ENCODE measurements around the gene SLC35A4.
"Not testable (repeated sequence)": the region's sequence is repeated elsewhere in the genome, so short reads cannot be mapped to it uniquely, and the experiment has no call there.

Gene SLC35A4

DNA sequence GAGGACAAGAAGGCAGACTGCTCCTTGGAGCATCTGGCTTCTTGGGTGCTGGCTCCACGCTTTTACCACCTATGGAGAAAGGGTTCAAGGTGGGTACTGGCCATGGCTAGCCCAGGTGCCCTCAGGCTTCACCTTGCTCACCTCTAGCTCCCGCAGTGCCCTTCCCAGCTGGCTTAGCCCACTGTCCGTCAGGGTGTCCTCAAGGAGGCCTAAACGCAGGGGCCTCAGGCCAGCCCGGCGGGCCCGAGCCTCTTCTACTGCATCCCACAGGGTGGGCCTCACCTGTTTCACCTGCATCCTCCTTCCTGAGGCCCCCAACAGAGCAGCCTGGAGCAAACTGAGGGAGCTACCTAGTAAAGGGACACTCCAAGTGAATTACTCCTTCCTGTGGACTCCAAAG, 9.1 kb downstream of the SLC35A4 start:
- no peak for DNase-seq (ENCODE audit: insufficient read length, low spot score)
- no peak for TF ChIP-seq CTCF (IDR thresholded peaks at IDR 0.05; ENCODE audit: insufficient read depth, missing control alignments)
- FAIRE-seq: no peak

DNA sequence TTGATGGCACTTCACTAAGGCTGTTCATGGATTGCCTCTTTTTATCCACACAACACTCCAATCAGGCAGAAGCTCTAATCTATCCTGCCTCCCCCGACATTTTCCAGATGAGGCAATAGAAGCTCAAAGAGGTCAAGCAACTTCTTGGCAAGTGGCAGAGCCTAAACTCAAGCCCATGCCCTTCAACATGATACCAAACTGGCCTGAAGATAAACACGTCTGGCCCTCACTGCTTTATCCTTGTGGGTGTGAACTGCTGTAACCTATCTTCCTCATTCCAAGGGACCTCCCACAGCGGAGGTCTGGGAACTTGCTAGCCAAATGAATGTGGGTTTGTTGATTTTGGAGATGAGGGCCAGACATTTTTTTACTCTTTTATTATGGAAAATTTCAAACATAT, 9.5 kb downstream of the SLC35A4 start:
- DNase-seq (ENCODE audit: insufficient read length, low spot score): no peak
- TF ChIP-seq CTCF (IDR thresholded peaks at IDR 0.05; ENCODE audit: insufficient read depth, missing control alignments): no peak
- FAIRE-seq: no peak

DNA sequence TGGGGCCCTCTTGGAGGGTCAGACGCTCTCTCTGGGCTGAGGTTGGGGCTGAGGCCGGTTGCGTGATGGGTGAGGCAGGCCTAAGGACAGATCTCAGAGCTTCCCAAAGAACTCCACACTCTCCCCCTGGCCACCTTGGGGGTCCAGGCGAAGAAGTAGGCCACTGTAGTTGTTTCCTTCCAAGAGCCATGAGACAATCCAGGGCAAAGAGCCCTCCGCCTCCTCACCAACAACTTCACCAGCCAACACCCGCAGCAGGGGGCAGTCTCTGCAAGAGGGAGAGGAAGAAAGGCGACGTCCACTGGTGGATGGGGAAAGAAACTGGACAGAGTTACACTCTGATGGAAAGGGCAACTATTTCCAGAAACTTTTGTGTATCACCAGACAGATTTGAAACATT, 10.7 kb downstream of the SLC35A4 start:
- DNase-seq (ENCODE audit: insufficient read length, low spot score) (no peak), FAIRE-seq (no peak)
- peak; percentile 31 for TF ChIP-seq CTCF (IDR thresholded peaks at IDR 0.05; ENCODE audit: insufficient read depth, missing control alignments)

DNA sequence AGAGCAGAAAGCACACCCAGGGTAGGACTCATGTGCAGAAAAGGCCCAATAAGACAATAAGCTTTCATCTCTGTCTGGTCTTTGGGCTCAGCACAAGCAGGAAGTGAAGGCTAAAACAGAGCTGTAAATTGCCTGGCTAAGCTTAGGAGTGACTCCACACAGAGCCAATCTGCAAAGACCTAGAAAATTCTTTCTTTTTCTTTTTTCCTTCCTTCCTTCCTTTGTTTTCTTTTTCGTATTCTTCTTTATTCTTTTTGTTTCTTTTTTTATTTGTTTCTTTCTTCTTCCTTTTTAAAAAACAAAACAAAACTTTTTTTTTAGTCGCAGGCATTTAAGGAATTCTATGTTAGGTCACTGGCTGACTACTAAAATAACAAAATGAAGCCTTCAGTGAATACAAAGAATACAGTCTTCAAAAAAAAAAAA, 12.2 kb downstream of the SLC35A4 start:
- DNase-seq (ENCODE audit: insufficient read length, low spot score): no peak
- no peak for FAIRE-seq
- no peak for TF ChIP-seq CTCF (IDR thresholded peaks at IDR 0.05; ENCODE audit: insufficient read depth, missing control alignments)

- not testable (repeated sequence) for FAIRE-seq; DNase-seq (ENCODE audit: insufficient read length, low spot score)
These were observed 14.6 kb downstream of the SLC35A4 start for GRCh38 chr5:140579188-140579747.

DNA sequence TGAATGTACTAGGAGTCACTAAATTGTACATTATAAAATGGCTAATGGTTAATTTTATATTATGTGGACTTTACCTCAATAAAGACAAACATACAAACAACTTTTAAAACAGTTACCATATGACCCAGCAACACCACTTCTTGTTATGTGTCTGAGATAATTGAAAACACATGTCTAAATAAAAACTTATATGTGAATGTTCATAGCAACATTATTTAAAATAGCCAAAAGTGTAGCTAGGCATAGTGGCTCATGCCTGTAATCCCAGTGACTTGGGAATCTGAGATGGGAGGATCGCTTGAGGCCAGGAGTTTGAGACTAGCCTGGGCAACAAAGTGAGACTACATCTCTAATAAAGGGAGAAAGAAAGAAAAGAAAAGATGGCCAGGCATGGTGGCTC, 22.9 kb downstream of the SLC35A4 start:
- TF ChIP-seq CTCF (IDR thresholded peaks at IDR 0.05; ENCODE audit: insufficient read depth, missing control alignments): no peak
- DNase-seq (ENCODE audit: insufficient read length, low spot score) (no peak), FAIRE-seq (no peak)

DNA sequence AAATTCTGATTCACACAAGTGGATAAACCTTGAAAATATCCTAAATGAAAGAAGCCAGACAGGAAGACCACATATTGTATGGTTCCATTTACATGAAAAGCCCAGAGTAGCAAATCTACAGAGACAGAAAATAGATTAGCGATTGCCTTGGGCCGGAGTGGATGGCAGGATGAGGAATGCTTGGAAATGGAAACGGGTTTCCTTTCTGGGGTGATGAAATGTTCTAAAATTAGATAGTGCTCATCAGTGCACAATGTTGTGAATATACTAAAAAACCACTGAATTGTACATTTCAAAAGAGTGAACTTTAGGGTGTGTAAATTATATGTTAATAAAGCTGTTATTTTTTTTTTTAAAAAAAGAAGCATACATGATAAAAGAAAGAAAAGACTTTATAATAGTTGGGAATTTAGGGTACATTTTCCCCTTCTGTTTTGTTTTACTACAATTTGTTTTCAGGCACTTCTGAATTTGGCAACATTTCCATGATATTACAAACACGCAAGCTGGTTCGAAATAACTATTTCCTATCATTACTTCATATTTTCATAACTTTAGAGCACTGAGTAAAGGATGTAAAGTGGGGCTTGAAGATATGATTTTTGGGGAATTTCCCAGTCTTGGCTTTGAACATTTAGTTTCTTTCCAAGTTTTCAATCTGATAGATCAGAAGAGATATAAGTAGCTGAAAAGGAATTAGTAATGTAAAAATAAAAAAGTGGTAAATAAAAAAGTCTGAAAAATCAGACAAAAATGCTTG, 23.9 kb downstream of the SLC35A4 start:
- FAIRE-seq (no peak), DNase-seq (ENCODE audit: insufficient read length, low spot score) (no peak)
- no peak for TF ChIP-seq CTCF (IDR thresholded peaks at IDR 0.05; ENCODE audit: insufficient read depth, missing control alignments)

Data from D721Med (cell line).